ENCODE measurements around the gene ESR2.

Gene ESR2

GRCh38 chr14:64089920-64090319 lies 204.3 kb downstream of the ESR2 start:
- Histone ChIP-seq H3K36me3 (ENCODE audit: control insufficient read depth, insufficient read depth, low read length) (no peaks in the 10 kb centered on the region), H3K79me2 (no peaks in the 10 kb centered on the region), H3K4me3 (ENCODE audit: low read depth, low read length) (no peak overlapping the region), H2AFZ (no peak overlapping the region), H3K9ac (no peak overlapping the region), H3K4me2 (ENCODE audit: low read length) (no peak overlapping the region), H3K9me3 (ENCODE audit: control insufficient read depth, low read length) (no peaks in the 10 kb centered on the region), H3K27me3 (ENCODE audit: control insufficient read depth, insufficient read depth, low read length) (no peaks in the 10 kb centered on the region), H3K4me1 (no peaks in the 10 kb centered on the region), H3K27ac (no peak overlapping the region)
- TF ChIP-seq CTCF (IDR thresholded peaks at IDR 0.05) = no peak

GRCh38 chr14:64088647-64088964 lies 205.6 kb downstream of the ESR2 start:
- H3K4me3 ChIP-seq (ENCODE audit: low read depth, low read length) = no peak overlapping the region
- no peaks in the 10 kb centered on the region for H3K9me3 ChIP-seq (ENCODE audit: control insufficient read depth, low read length)
- no peaks in the 10 kb centered on the region for H3K36me3 ChIP-seq (ENCODE audit: control insufficient read depth, insufficient read depth, low read length)
- no peak overlapping the region for H3K9ac ChIP-seq
- H3K27me3 ChIP-seq (ENCODE audit: control insufficient read depth, insufficient read depth, low read length) = no peaks in the 10 kb centered on the region
- no peak overlapping the region for H3K4me2 ChIP-seq (ENCODE audit: low read length)
- no peaks in the 10 kb centered on the region for H3K79me2 ChIP-seq
- H3K4me1 ChIP-seq = no peaks in the 10 kb centered on the region
- no peak overlapping the region for H2AFZ ChIP-seq
- no peak overlapping the region for H3K27ac ChIP-seq
- no peak for TF ChIP-seq CTCF (IDR thresholded peaks at IDR 0.05)

GRCh38 chr14:64082837-64083236 lies 211.3 kb downstream of the ESR2 start:
- H3K9ac ChIP-seq = no peak overlapping the region
- H3K27me3 ChIP-seq (ENCODE audit: control insufficient read depth, insufficient read depth, low read length) = no peaks in the 10 kb centered on the region
- no peaks in the 10 kb centered on the region for H3K79me2 ChIP-seq
- no peaks in the 10 kb centered on the region for H3K4me1 ChIP-seq
- no peak overlapping the region for H3K4me2 ChIP-seq (ENCODE audit: low read length)
- no peaks in the 10 kb centered on the region for H3K9me3 ChIP-seq (ENCODE audit: control insufficient read depth, low read length)
- H3K27ac ChIP-seq = no peak overlapping the region
- H3K36me3 ChIP-seq (ENCODE audit: control insufficient read depth, insufficient read depth, low read length) = no peaks in the 10 kb centered on the region
- no peak overlapping the region for H3K4me3 ChIP-seq (ENCODE audit: low read depth, low read length)
- TF ChIP-seq CTCF (IDR thresholded peaks at IDR 0.05) = no peak
- H2AFZ ChIP-seq = no peak overlapping the region

- H3K4me1 ChIP-seq = no peaks in the 10 kb centered on the region
- no peak overlapping the region for H3K4me3 ChIP-seq (ENCODE audit: low read depth, low read length)
- H3K36me3 ChIP-seq (ENCODE audit: control insufficient read depth, insufficient read depth, low read length) = no peaks in the 10 kb centered on the region
Observed at GRCh38 chr14:64081174-64081746, 212.9 kb downstream of the ESR2 start.

More at GRCh38 chr14:64081174-64081746, 212.9 kb downstream of the ESR2 start:
- Histone ChIP-seq H3K9ac (no peak overlapping the region), H3K27ac (no peak overlapping the region), H3K9me3 (ENCODE audit: control insufficient read depth, low read length) (no peaks in the 10 kb centered on the region), H2AFZ (no peak overlapping the region), H3K4me2 (ENCODE audit: low read length) (no peak overlapping the region), H3K27me3 (ENCODE audit: control insufficient read depth, insufficient read depth, low read length) (no peaks in the 10 kb centered on the region), H3K79me2 (no peaks in the 10 kb centered on the region)
- no peak for TF ChIP-seq CTCF (IDR thresholded peaks at IDR 0.05)
